IPS-18c (cell line): ENCODE measurements around the gene JMJD1C.
"Not testable (repeated sequence)": the region's sequence is repeated elsewhere in the genome, so short reads cannot be mapped to it uniquely, and the experiment has no call there.

Experiments used
- H3K4me3 ChIP-seq: 2 replicates; pipeline ENCODE4 v1.7.0; 2013; ENCODE audit warnings: low read depth, mild to moderate bottlenecking, low read length, moderate library complexity; ENCODE audit not compliant: insufficient read depth
- H3K9me3 ChIP-seq: one replicate; pipeline ENCODE4 v1.6.1; 2013; ENCODE audit warnings: mild to moderate bottlenecking, low read length, moderate library complexity; ENCODE audit not compliant: control insufficient read depth, insufficient read depth

JMJD1C gene

GRCh38 chr10:63385254-63385653 lies 80.5 kb downstream of the JMJD1C start:
- Histone ChIP-seq H3K4me3 (no peak overlapping the region), H3K9me3 (no peaks in the 10 kb centered on the region)

DNA sequence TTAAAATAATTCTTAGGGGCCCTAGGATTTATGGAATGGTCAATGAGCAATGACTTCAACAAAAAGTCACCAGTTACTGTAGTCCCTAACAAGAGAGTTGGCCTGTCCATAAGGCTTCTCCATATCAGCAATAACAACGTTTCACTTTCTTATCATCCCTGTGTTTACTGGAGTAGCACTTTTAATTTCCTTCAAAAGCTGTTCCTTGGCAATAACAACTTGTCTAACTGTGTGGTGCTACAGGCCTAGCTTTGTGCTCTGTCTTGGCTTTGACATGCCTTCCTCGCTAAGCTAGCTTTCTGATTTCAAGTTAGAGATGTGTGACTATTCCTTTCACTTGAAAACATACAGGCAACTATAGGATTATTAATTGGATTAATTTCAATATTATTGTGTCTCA lies 81.1 kb downstream of the JMJD1C start:
- H3K4me3 ChIP-seq, result no peak overlapping the region

GRCh38 chr10:63384001-63384400 lies 81.8 kb downstream of the JMJD1C start:
- H3K4me3 ChIP-seq, result no peak overlapping the region
- no peaks in the 10 kb centered on the region for H3K9me3 ChIP-seq

More for the DNA sequence above, 81.1 kb downstream of the JMJD1C start:
- H3K9me3 ChIP-seq, result no peaks in the 10 kb centered on the region

DNA sequence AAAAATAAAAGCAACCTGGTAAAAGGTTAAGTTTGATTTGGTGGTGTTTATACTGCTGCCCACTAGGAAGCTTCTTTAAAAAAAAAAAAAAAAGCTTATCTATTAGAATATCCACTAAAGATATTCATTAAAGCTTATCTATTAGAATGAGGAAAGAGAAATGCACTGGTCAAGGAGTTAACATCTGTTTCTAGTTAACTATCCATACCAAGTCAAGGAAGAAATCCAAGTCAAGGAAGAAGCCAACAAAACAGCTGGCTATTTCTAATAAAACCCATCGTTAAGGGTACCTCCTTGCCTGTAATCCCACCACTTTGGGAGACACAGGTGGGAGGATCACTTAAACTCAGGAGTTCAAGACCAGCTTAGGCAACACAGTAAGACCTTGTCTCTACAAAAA lies 82.6 kb downstream of the JMJD1C start:
- Histone ChIP-seq H3K4me3 (no peak overlapping the region), H3K9me3 (no peaks in the 10 kb centered on the region)

DNA sequence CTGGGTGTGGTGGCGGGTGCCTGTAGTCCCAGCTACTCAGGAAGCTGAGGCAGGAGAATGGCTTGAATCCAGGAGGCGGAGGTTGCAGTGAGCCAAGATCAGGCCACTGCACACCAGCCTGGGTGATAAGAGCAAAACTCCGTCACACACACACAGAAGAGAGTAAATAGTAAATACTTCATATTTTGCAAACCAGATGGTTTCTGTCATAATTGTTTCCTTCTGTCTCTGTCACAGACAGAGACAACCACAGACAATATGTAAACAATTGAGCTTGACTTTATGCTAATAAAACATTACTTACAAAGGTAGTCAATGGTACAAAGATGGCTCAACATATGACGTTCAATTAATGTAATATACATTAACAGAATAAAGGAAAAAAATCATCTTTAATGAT lies 83.7 kb downstream of the JMJD1C start:
- Histone ChIP-seq H3K9me3 (no peaks in the 10 kb centered on the region), H3K4me3 (no peak overlapping the region)

- not testable (repeated sequence) for H3K4me3 ChIP-seq, H3K9me3 ChIP-seq
Measured at GRCh38 chr10:63377305-63377661, 88.5 kb downstream of the JMJD1C start.

GRCh38 chr10:63376560-63377304 lies 89.0 kb downstream of the JMJD1C start:
- Histone ChIP-seq H3K9me3 (no peaks in the 10 kb centered on the region), H3K4me3 (no peak overlapping the region)

DNA sequence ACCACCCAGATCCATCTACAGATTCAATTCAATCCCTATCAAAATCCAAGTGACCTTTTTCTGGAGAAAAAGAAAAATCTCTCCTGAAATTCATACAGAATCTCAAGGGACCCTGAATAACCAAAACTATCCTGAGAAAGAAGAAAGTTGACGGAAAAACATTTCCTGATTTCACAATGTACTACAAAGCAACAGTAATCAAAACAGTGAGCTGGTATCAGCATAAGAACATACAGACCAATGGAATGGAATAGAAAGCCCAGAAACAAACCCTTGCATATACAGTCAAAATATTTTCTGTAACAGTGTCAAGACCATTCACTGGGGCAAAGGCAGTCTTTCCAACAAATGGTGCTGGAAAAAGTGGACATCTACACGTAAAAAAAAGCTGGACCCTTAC lies 89.9 kb downstream of the JMJD1C start:
- H3K9me3 ChIP-seq, result no peaks in the 10 kb centered on the region
- H3K4me3 ChIP-seq, result no peak overlapping the region

DNA sequence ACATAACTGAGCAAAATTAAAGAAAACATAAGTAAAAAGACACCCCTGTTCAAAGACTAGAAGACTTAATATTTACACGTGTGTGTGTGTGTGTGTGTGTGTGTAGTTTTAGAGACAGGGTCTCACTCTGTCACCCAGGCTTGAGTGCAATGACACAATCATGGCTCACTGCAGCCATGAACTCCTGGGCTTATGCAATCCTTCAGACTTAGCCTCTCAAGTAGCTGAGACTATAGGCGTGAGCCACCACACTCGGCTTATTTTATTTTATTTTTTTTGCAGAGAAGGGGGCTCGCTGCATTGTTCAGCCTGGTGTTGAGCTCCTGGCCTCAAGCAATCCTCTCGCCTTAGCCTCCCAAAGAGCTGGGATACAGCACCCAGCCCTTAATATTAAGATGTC lies 90.3 kb downstream of the JMJD1C start:
- H3K9me3 ChIP-seq, result no peaks in the 10 kb centered on the region
- H3K4me3 ChIP-seq, result no peak overlapping the region

- Histone ChIP-seq H3K4me3 (no peak overlapping the region), H3K9me3 (no peaks in the 10 kb centered on the region)
Measured at GRCh38 chr10:63374991-63375390, 90.8 kb downstream of the JMJD1C start.

DNA sequence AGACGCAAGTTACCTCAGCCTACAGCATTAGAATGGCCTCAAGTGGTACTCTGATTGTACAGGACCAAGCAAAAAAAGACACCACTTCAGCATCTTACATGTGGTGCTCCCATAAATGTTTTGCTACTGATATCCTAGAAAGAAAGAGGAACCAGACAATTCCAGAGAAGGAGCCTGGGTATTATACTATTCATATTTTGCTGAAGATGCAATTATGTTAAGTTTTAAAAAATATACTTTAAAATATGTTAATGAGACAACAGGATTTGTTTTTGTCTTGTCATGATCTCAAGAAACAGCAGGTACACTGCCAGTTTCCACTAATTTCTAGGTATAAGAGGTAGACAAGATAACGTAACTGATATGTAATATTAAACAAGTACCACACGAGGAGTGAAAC lies 92.6 kb downstream of the JMJD1C start:
- H3K4me3 ChIP-seq, result no peak overlapping the region
- no peaks in the 10 kb centered on the region for H3K9me3 ChIP-seq

DNA sequence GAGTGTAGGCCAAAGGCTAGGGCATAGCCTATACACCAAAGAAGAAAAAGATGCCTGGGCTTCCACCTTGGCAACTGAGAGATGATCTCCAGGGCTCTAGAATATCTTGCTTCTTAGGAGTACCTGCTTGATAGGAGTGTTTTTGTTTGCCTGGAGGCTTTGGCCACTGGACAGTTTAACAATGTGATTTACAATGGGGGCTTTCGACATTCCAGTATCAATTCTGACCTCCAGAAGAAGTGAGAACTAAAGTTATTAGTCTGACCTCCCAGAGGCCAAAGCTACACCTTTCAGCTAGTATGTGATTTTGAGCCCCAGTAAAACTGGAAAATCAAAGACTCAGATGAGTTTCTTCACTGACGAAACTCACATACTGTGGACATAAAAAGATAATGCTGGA lies 96.1 kb downstream of the JMJD1C start:
- H3K9me3 ChIP-seq, result no peaks in the 10 kb centered on the region
- H3K4me3 ChIP-seq, result no peak overlapping the region

GRCh38 chr10:63368365-63368764 lies 97.4 kb downstream of the JMJD1C start:
- Histone ChIP-seq H3K9me3 (no peaks in the 10 kb centered on the region), H3K4me3 (no peak overlapping the region)

DNA sequence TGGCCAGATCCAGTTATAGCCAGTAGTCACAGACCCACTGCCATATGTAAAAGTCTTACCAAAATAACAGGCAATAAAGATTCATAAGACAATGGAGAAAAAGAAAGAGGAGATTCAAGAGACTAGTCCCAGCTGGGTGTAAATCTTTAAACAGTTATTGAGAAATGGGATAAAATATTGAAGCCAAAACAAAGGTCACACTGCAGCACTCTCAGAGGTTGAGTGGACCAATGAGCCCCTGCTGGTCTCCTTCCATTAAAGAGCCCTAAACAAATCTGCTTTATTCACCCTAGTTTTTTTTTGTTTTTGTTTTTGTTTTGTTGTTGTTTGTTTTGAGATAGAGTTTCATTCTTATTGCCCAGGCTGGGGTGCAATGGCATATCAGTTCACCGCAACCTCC lies 98.8 kb downstream of the JMJD1C start:
- no peak overlapping the region for H3K4me3 ChIP-seq
- no peaks in the 10 kb centered on the region for H3K9me3 ChIP-seq

DNA sequence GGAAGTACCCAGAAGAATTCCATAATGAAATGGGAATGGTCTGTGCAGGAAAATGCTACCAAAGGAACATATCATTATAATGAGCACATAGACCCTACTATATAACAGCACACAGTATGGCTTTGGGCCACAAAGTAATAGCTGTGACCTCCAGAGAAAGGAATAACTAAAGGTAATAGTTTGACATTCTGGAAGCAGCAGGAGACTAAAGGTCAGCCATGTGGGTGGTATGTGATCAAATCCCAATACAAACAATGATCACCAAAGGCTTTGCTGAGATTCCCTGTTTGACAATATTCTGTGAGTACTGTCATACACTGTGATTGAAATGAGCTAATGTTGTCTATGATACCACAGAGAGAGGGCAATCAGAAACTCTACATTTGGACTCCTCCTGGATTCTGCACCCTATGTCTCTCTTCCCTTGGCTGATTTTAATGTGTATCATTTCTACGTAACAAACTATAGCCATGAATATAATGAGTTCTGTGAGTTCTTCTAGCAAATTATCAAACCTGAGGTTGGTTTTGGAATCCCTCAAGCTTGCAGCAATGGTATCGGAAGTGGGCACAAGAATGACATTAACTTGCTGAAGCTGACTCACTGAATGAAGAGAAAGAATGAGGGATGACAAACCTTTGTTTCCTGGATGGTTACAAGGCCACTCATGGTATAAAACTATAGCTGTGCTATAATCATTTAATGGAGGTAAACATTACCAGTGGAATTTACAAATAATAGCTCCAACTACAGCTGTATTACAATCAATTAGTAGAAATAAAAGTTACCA lies 99.6 kb downstream of the JMJD1C start:
- H3K4me3 ChIP-seq, result no peak overlapping the region

DNA sequence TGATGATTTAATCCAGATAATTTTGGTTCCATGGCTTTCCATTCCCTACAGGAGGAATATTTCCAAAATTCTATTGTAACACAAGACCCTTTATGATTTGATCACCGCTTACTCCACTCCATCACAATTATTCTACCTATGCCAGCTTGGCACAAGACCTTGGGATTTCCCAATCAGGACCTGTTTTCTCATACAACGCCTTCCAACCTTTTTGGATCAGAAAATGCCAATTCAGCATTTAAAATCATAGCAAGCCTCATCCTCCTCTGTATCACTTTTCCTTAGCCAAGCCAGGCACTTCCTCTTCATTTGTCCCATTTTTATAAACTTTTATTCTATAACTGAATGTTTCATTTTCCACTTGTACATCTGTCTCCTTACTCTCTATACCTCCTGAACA lies 100.9 kb downstream of the JMJD1C start:
- Histone ChIP-seq H3K4me3 (no peak overlapping the region), H3K9me3 (no peaks in the 10 kb centered on the region)

More for the DNA sequence above, 99.6 kb downstream of the JMJD1C start:
- no peaks in the 10 kb centered on the region for H3K9me3 ChIP-seq

DNA sequence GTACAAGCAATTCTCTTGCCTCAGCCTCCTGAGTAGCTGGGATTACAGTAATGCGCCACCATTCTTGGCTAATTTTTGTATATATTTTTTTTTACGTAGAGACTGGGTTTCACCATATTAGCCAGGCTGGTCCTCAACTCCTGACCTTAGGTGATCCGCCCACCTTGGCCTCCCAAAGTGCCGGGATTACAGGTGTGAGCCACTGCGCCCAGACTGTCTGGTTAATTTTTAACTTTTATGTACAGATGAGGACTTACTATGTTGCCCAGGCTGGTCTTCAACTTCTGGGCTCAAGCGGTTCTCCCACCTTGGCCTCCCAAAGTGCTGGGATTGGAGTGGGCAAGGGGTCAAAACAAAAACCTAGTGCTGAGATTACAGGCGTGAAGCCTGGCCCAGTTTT lies 101.8 kb downstream of the JMJD1C start:
- H3K9me3 ChIP-seq, result no peaks in the 10 kb centered on the region
- no peak overlapping the region for H3K4me3 ChIP-seq

DNA sequence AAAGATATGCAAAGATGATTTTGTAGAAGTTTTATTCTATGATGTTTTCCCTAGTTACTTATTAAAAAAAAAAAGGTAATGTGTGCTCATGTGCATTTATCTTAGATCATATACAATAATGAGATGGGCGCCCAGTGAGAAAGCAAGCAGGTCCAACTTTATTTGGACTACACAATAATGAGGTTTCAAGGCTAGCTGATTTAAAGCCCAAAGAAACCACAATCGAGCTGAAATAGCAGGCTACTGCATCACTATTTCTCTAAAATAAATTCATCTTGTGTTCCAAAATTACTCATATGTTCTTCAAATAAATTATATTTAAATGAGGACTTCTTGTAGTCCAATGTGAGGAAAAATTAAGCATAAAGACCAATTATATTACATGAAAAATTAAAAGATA lies 110.1 kb downstream of the JMJD1C start:
- no peaks in the 10 kb centered on the region for H3K9me3 ChIP-seq
- no peak overlapping the region for H3K4me3 ChIP-seq
